Activated CD4-positive, alpha-beta T cell treated with anti-CD3 and anti-CD28 coated beads, Interleukin-2, amount 10 ng/mL, durations not matched to agents 24 days and 14 days (primary cell): ENCODE measurements around the gene MBOAT1. TPM values are rescaled to one million over a fixed set of nuclear protein-coding genes. Genes with fewer than 3 reads are reported as not detected.
A peak's percentile ranks its signal among the peaks of the same experiment; 100 is the strongest.
"Not testable (repeated sequence)": the region's sequence is repeated elsewhere in the genome, so short reads cannot be mapped to it uniquely, and the experiment has no call there.

Source experiments
- DNase-seq: peaks from one replicate; pipeline ENCODE4 v3.0.0; 2022
- H3K27ac Mint-ChIP-seq: one replicate; pipeline ENCODE4 v1.8.0; 2022; ENCODE audit warnings: mild to moderate bottlenecking, mixed read lengths
- H3K27me3 Mint-ChIP-seq: one replicate; pipeline ENCODE4 v1.8.0; 2022; ENCODE audit warnings: mixed read lengths
- H3K36me3 Mint-ChIP-seq: one replicate; pipeline ENCODE4 v1.8.0; 2022; ENCODE audit warnings: low read depth, mild to moderate bottlenecking, mixed read lengths
- H3K4me1 Mint-ChIP-seq: one replicate; pipeline ENCODE4 v1.8.0; 2021; ENCODE audit warnings: mixed read lengths
- H3K4me3 Mint-ChIP-seq: one replicate; pipeline ENCODE4 v1.8.0; 2022; ENCODE audit warnings: mild to moderate bottlenecking, moderate library complexity, mixed read lengths
- H3K9me3 Mint-ChIP-seq: one replicate; pipeline ENCODE4 v1.8.0; 2021; ENCODE audit warnings: mixed read lengths
- intact Hi-C: fragments of 100-400 bp; cut with micrococcal nuclease; formaldehyde crosslinking; loops from one replicate; pipeline ENCODE4 v1.15.1; 2023
- total RNA-seq: library from RNA; stranded (reverse); gene quantifications from 2 replicates; pipeline ENCODE4 v1.2.3, GENCODE V29; 2022

The MBOAT1 gene
- total RNA-seq, 1 donor from 2014 or later = 11.8 TPM

- H3K27me3 Mint-ChIP-seq, DNase-seq, H3K4me3 Mint-ChIP-seq, intact Hi-C loops, H3K9me3 Mint-ChIP-seq, H3K27ac Mint-ChIP-seq, H3K4me1 Mint-ChIP-seq: not testable (repeated sequence)
- peaks cover 24% of the 10 kb centered on the region for H3K36me3 Mint-ChIP-seq
Measured at GRCh38 chr6:20139127-20139963, 72.9 kb downstream of the MBOAT1 start.

DNA sequence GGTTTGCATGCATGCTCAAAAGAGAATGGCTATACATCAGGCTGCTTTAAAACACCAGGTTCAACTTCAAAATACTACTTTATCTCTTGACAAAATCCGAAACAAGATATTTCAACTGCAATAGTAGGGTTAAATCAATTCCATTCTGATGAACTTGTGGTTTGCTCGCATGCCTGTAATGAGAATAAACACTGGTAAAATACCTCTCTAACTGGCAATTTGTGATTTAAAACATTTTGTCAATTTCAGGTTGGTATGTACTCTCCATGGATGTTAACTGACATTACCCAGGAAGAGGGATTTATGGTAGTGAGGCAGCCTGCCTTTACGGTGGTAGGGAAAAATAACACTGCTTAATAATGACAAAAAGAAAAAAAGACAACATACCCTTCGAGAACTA, 74.4 kb downstream of the MBOAT1 start:
- Mint-ChIP-seq H3K27me3 (no peaks in the 10 kb centered on the region), H3K4me3 (no peak overlapping the region), H3K4me1 (peaks cover 6% of the 10 kb centered on the region), H3K9me3 (peaks cover 5% of the 10 kb centered on the region), H3K36me3 (peaks cover 27% of the 10 kb centered on the region), H3K27ac (no peak overlapping the region)
- no peak for DNase-seq
- intact Hi-C loops = no loop called here

- Mint-ChIP-seq H3K4me1 (peaks cover 6% of the 10 kb centered on the region), H3K27ac (no peak overlapping the region)
Measured at GRCh38 chr6:20137240-20137639, 75.0 kb downstream of the MBOAT1 start.

DNA sequence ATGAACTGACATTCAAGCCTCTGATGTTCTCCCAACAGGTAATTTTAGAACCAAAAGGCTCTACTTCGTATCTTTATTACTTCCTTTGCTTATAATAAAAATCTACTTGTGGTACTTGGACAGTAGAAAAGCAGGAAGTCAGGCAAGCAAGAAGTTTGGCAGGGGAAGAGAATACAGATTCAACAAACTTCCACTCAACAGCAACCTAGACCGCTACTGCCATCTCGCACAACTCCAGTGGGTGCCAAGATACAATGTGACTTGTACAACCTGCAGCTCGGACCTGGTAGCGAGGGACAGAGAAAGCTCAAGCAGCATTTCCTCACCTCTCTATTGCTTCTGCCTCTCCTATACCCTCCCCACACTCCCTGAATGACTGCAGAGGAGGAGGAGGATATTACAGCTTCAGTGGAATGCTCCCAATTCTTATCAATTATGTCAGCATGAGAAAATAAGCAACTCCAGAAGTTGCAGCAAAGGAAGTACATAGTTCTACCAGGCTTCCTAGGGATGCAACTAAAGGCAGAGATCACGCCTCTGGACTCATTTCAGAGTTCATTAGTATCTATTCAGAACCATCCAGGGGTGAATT, 76.5 kb downstream of the MBOAT1 start:
- Mint-ChIP-seq H3K9me3 (peaks cover 5% of the 10 kb centered on the region), H3K36me3 (peaks cover 30% of the 10 kb centered on the region), H3K4me1 (peaks cover 6% of the 10 kb centered on the region), H3K27ac (no peak overlapping the region), H3K27me3 (no peaks in the 10 kb centered on the region), H3K4me3 (no peak overlapping the region)
- intact Hi-C loops = no loop called here
- DNase-seq = no peak

More at GRCh38 chr6:20137240-20137639, 75.0 kb downstream of the MBOAT1 start:
- DNase-seq = no peak
- Mint-ChIP-seq H3K27me3 (no peaks in the 10 kb centered on the region), H3K9me3 (peaks cover 5% of the 10 kb centered on the region), H3K36me3 (peaks cover 29% of the 10 kb centered on the region), H3K4me3 (no peak overlapping the region)
- intact Hi-C loops = no loop called here

DNA sequence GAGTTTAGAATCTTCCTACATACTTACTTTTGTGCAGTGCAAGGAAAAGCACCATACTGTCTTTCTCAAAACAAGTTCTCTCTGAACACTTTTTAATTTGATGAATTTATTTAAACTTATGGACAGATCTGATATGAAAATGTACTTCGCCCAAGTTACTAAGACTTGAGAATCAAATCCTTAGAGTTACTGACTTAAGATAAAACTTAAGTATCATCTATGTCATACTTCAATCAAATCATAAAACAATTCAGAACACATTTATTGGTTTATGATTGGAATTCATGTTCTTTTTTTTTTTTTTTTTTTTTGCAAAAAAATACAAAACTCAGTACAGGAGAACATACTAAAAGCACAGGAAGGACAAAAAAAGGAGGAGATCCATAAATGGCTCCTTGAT, 77.7 kb downstream of the MBOAT1 start:
- peaks cover 5% of the 10 kb centered on the region for H3K9me3 Mint-ChIP-seq
- H3K36me3 Mint-ChIP-seq = peaks cover 23% of the 10 kb centered on the region
- H3K27me3 Mint-ChIP-seq = no peaks in the 10 kb centered on the region
- no peak for DNase-seq
- H3K4me1 Mint-ChIP-seq = peaks cover 6% of the 10 kb centered on the region
- H3K27ac Mint-ChIP-seq = no peak overlapping the region
- H3K4me3 Mint-ChIP-seq = no peak overlapping the region
- intact Hi-C loops = no loop called here

- H3K36me3 Mint-ChIP-seq = peaks cover 29% of the 10 kb centered on the region
- DNase-seq = no peak
- no peak overlapping the region for H3K4me3 Mint-ChIP-seq
- H3K27ac Mint-ChIP-seq = no peak overlapping the region
- intact Hi-C loops = no loop called here
- H3K27me3 Mint-ChIP-seq = no peaks in the 10 kb centered on the region
- peaks cover 3% of the 10 kb centered on the region for H3K4me1 Mint-ChIP-seq
- H3K9me3 Mint-ChIP-seq = peaks cover 5% of the 10 kb centered on the region
Measured at GRCh38 chr6:20129290-20130088, 82.8 kb downstream of the MBOAT1 start.

DNA sequence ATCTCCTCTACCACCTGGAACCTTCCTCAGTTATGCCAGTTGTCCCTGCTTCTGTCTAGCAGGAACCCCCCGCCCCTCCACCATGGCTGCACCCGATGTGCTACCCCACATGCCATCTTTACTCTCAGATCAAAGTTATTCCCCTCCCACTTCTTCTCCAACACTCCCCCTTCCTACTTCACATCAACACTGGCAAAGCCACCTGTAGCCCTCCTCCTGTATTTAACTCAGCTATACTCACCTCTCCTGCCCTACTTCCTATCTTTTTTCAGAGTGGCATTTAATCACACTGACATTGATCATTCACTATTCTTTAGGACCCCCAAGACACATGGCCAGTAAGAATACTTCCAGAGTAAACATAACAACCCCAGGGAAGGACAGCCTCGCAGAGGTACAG, 84.3 kb downstream of the MBOAT1 start:
- Mint-ChIP-seq H3K27me3 (no peaks in the 10 kb centered on the region), H3K4me1 (peaks cover 3% of the 10 kb centered on the region), H3K9me3 (no peaks in the 10 kb centered on the region), H3K36me3 (peaks cover 31% of the 10 kb centered on the region), H3K27ac (no peak overlapping the region), H3K4me3 (no peak overlapping the region)
- DNase-seq = no peak
- intact Hi-C loops = no loop called here

DNA sequence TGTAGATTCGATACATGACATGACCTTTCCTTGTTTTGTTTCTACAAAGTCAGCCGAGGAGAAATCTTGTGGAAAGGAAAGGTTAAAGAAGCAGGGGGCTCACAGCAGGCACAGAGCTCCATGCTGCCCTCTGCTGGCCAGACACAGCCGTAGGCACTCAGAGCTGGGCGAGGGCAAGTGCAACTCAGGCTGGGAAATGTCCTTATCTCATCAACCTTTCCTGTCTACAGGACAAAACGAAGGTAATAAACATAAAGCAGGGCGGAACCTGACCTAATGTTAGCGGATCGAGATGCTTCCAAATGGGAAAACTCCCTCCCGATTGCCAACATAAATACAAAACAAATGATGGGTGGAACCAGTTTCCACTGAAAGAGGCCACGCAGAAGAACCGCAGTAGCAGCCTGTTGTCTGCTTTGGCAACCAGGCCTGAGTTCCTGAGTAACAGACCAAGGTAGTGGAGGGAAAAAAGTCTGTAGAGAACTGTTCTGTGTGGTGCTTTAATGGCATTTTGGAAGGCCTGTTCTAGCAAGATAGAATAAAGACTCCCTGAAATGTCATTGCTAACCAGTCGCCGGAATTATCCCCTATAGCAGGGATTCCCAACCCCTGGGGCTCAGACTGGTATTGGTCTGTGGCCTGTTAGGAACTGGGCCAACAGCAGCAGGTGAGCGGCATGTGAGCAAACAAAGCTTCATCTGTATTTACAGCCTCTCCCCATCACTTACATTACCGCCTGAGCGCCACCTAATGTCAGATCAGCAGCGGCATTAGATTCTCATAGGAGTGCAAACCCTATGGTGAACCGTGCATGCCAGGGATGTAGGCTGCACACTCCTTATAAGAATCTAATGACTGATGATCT, 85.2 kb downstream of the MBOAT1 start:
- no peaks in the 10 kb centered on the region for H3K27me3 Mint-ChIP-seq
- peak overlapping the region; percentile 28 for H3K27ac Mint-ChIP-seq
- intact Hi-C loops = loop anchor here (1.0 to 2.0 kb wide), 2 partner anchors 35 to 86 kb away; partner anchors contain the start of gene MBOAT1
- peak; percentile 88 for DNase-seq
- H3K4me3 Mint-ChIP-seq = no peak overlapping the region
- peaks cover 3% of the 10 kb centered on the region for H3K4me1 Mint-ChIP-seq
- peaks cover 33% of the 10 kb centered on the region for H3K36me3 Mint-ChIP-seq
- H3K9me3 Mint-ChIP-seq = no peaks in the 10 kb centered on the region

DNA sequence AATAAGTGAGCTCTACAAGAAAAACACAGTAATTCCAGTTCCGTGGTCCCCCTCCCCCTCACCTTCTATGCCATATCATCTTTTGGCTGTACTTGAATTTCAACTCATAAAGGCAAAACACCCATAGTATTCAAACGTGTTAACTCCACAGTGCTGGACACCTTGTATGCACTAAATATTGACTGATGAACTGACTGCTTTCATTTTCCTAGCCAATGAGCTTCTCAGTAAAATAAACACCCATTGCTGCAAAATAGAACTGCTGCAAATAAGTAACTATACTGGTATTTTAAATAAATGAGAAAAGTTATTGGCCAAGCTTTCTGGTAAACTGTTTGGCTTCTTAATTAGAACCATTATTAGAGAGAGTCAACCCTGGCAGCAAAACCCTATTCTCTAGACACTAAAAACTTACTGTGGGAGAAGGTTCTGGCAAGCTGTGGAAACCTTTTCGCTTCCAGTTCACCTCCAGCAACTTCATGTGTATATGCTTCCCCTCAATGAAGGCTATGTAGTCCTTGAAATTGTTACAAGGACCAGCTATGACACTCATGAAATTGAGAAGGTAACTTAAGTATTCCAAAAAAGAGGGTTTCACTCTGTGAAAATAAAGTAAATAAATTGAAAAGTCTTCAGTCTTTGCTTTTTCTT, 86.0 kb downstream of the MBOAT1 start:
- intact Hi-C loops = loop anchor here (1.0 to 2.0 kb wide), 2 partner anchors 34 to 87 kb away; partner anchors contain the start of gene MBOAT1
- no peak for DNase-seq
- Mint-ChIP-seq H3K4me1 (peaks cover 3% of the 10 kb centered on the region), H3K36me3 (peaks cover 31% of the 10 kb centered on the region), H3K27ac (no peak overlapping the region), H3K27me3 (no peaks in the 10 kb centered on the region), H3K4me3 (no peak overlapping the region), H3K9me3 (no peaks in the 10 kb centered on the region)

- Mint-ChIP-seq H3K27ac (no peak overlapping the region), H3K36me3 (peaks cover 26% of the 10 kb centered on the region), H3K4me1 (peaks cover 3% of the 10 kb centered on the region), H3K4me3 (no peak overlapping the region), H3K9me3 (no peaks in the 10 kb centered on the region), H3K27me3 (no peaks in the 10 kb centered on the region)
- DNase-seq = no peak
- intact Hi-C loops = no loop called here
Measured at GRCh38 chr6:20124545-20124944, 87.7 kb downstream of the MBOAT1 start.

DNA sequence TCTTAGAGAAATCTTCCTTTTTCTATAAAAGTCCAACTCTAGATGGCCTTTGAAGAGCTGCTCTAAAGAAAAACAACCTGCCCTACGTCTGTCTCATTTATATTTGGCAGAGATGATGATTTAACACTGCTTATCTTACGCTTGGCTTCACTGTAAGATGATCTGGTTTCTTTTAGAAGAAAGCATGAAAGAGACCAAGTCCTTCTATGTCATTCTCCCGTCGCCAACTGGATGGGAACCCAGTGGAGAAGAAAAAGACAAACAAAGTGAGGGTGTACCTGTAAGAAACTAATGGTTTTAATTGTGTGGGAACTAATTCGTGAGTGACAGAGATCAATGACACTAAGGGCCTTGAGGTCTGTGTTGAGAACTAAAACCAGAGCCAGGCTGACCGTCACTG, 92.8 kb downstream of the MBOAT1 start:
- H3K9me3 Mint-ChIP-seq = no peaks in the 10 kb centered on the region
- intact Hi-C loops = no loop called here
- H3K36me3 Mint-ChIP-seq = peaks cover 20% of the 10 kb centered on the region
- no peaks in the 10 kb centered on the region for H3K27me3 Mint-ChIP-seq
- H3K4me3 Mint-ChIP-seq = no peak overlapping the region
- H3K27ac Mint-ChIP-seq = no peak overlapping the region
- no peaks in the 10 kb centered on the region for H3K4me1 Mint-ChIP-seq
- DNase-seq = no peak

DNA sequence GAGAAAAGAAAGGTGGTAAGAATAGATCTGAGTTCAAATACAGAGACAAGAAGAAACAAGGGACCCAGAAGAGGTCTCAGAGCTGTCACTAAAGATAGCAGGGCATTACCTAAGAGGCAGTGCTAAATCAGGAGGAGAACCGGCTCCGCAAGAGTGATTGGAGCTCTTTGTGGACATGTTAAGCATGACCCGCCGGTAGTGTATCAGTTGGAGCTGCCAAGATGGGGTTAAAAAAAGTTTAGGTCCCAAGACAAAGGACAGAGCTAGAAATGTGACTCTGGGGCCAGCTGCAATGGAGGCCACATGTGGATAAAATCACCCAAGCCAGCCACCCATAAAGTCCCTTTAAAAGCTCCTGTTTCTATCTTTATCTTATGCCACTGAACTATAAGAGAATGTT, 93.4 kb downstream of the MBOAT1 start:
- intact Hi-C loops = no loop called here
- DNase-seq = no peak
- no peaks in the 10 kb centered on the region for H3K4me1 Mint-ChIP-seq
- no peaks in the 10 kb centered on the region for H3K27me3 Mint-ChIP-seq
- peaks cover 18% of the 10 kb centered on the region for H3K36me3 Mint-ChIP-seq
- H3K27ac Mint-ChIP-seq = no peak overlapping the region
- no peak overlapping the region for H3K4me3 Mint-ChIP-seq
- no peaks in the 10 kb centered on the region for H3K9me3 Mint-ChIP-seq

DNA sequence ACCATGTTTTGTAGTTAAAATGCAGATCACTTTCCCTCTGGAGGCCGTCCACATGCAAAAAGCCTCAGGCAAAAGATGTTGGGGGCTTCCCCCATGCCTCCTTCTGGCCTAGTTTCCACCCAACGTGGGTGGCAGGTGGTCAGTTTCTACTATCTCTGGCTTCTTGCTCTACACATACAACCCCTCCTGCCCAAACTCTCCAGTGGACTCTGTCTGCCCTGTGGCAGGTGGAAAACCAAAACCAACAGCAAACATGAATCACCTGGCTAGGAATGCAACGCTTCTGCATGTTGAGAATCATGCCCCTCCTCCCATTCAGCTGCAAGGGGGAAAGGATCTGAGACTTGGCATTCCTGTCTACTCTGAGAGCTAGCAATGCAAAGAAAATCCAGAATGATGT, 94.8 kb downstream of the MBOAT1 start:
- Mint-ChIP-seq H3K36me3 (peaks cover 17% of the 10 kb centered on the region), H3K4me1 (no peaks in the 10 kb centered on the region), H3K9me3 (no peaks in the 10 kb centered on the region), H3K4me3 (no peak overlapping the region), H3K27ac (no peak overlapping the region), H3K27me3 (no peaks in the 10 kb centered on the region)
- no peak for DNase-seq
- intact Hi-C loops = no loop called here
